ENCODE results near the gene IRX3. TPM values are rescaled to one million over a fixed set of nuclear protein-coding genes. Genes with fewer than 3 reads are reported as not detected.

Gene IRX3
- total RNA-seq, 1 donor from 2014 or later, result 0.43 TPM

DNA sequence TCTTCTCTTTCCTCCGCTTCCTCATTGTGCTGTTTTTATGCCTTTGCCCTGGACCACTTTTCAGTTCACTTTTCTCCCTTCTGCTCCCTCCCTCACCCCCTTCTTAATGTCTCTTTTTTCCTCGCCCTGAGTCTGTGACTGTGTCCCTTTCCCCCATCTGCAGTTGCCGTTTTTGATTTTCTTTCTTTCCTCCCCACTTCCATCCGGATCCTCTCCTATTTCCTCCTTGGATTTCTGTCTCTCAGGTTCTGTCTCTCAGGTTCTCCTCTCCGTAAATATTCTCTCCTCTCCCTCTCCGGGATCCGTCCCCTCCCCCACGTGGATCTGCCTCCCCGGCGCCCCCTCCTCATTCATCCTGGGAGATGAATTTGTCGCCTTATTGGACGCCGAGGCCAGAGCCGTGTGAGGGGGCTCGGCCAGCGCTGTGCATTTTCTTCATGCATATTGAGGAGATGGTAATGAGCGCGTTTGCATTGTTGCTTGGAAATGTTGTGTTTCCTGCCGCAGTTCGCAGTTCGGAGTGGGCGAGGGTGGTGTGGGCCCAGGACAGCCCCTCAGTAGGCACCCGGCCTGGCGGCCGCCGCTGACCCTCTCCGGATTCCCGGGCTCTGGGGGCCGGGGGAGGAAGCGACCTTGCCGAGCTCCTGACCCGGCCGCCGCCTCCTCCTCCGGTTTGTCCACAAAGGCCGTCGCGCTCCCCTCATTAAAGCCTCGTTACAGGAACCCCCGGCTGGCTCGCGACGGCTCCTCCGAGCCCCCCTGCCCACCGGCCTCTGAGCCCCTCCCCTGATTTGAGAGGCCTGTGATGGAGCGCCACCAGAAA, 4.5 kb upstream of the IRX3 start:
- no peak for DNase-seq (ENCODE audit: low spot score)

DNA sequence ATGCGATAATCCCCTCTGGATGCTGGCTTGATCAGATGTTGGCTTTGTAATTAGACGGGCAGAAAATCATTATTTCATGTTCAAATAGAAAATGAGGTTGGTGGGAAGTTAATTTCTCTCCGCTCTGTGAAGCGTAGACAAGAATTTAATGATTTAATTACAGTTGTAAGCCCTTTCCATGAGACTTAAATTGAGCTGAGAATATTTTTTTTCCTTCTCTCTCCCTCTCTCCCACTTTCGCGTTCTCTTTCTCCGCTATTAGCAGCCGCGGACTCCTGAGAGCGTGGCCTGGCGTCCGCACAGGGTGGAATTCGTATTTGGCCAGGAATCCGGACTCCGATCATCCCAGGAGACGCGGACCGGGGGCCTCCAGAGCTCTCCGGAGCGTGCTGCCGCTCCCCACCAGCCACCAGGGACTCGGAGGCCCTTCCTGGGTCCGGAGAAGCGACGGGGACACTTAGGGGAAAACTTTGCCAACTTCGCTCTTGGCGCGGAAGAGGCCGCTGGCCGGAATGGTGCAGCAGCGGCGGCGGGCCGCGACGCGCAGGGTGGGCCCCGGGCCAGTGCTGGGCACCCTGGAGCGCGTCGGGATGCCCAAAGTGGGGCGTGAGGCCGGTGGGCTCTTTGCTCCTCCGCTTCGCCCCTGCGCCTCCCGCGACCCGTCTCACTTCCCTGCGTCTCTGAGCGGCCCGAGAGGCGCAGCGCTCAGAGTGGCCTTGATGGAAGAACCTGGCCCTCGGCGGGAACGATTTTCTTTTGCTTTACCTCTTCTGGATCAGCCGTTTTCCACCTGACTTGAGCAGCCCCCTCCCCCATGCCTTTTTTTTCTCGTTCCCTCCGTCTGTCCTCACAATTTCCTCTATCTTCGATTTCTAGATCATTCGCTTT, 3.6 kb upstream of the IRX3 start:
- no peak for DNase-seq (ENCODE audit: low spot score)

DNA sequence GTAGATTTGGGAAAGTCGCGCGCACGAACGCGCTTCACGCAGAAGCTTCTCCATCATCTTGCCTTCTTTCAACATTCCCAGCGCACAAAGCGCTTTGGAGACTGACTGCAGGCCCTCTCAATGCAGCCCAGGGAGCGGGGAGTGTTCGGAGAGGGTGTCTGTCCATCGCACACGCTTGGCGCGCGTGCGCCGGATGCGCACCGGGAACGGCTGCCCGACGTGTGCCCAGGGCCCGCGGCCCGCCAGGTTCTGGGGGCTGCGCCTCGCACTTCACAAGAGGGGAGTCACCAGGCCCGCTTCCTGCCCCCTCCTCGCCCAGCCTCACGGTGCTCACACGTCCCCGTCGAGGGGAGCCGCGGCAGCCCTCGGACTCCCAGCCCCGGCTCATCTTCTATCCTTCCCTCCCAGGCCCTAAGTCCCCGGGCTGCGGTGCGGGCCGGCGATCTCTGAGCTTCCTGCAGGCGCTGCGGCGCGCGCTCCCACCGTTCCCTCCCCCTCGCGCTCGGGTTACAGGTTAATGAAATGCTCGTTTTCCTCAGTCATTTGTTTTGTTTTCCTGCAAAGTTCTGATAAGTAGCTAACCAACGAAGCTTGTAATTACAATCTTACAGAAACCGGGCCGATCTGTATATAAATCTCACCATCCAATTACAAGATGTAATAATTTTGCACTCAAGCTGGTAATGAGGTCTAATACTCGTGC, 2.8 kb upstream of the IRX3 start:
- no peak for DNase-seq (ENCODE audit: low spot score)

DNA sequence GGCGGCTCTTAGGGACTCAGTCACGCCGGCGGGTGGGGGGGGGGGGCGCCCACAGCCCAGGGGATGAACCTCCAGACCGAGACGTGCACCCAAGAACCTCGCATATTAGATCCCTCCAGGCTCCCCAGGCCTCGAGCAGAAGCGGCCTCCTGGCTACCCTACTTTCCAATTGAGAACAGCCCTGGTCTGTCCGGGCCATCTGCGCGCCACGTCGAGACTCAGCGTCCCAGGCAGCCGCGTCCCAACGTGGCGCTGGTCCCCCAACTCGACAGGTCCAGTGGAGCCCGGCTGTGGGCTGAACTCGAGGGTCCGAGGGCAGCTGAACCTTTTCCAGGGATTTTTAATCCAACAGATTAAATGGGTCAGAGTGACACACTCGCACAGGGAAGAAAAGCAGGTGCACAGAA, 2.3 kb upstream of the IRX3 start:
- no peak for DNase-seq (ENCODE audit: low spot score)

DNA sequence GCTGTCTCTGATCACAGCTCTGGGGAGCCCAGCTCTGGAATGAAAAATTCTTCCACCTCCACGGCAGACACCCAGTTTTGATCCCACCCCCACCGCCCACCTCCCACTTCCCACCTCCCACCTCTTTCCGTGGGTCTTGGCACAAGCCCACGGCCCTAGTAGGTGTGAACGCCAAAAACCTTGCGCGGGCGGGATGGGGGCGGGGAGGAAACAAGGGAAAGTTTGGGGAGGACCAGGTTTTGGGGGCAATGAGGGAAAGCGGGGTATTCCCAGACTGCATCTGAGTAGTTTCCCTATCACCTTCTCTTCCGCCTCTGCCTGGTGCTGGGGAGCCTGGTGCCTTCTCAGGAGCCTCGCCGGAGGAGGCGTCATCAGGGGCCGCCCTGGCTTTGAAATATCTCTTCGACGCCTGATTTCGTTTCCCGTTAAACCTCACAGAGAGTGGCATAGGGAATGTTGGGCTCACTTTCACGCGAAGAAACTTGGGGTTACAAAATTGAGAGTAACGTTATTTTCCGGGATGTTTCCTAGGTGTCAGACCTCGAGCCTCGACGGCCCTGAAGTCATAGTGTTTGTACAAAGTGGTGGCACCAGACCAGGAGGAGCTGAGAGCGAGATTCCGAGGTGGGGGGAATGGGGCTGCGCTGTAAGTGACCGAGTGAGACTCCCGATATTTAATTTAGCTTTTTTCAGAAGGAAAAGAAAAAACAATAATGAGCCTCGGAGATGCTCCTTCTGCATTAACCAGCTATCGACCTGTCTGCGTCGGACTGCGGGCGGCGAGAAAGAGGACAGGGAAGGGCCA, 1.6 kb upstream of the IRX3 start:
- DNase-seq (ENCODE audit: low spot score), result no peak

DNA sequence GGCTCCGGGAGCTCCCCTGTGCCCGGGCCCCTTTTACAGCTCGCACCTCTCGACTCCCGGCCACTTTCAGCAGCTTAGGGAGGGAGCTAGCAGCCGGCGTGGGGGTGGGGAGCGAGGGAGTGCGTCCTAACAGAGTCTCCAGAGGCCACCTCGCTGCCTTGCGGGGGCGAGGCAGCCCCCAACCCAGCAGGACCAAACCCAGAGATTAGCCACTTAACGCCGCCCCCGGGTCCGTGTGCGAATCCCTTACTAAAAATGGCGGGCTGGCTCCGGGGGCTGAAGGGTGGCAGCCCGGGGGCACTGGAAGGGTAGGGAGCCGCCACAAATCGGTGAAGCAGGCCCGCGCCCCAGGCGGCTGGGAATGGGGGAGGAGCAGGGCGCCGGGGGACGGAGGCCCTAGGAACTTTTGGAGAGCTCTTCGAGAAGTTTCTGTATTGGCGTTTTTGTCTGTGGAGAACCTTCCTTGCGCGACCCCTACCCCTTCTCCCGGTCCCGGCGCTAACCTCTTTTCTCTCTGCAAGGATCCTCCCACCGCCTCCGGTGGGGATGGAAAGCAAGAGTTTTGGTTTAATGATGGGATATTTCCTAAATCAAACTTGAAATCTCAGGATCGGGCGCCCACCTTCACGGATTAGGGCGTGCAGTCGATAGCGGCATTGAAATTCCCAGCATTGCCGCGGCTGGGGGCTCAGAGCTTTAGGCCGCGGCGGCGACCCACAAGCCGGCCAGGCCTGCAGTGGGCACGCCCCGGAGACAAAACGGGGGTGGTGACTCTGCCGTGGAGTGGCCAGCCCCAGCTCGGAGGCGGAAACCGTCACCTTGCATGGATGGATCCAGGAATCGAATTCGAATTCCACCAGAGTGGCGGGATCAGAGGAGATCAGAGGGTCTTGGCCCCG, 793 bp upstream of the IRX3 start:
- DNase-seq (ENCODE audit: low spot score), result no peak

DNA sequence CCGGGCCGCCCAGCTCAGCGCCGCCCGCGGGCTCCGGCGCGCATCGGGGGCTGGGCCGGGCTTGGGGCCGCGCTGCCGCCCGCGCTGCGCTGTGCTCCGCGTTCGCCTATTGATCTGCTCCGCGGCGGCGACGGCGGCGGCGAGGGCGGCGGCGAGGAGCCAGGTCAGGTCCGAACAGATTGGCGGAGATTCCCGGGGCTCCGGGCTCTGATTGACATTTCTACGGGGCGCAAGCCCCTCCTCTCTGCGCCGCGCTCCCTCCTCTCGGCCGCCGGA, 559 bp downstream of the IRX3 start:
- DNase-seq (ENCODE audit: low spot score), result no peak

DNA sequence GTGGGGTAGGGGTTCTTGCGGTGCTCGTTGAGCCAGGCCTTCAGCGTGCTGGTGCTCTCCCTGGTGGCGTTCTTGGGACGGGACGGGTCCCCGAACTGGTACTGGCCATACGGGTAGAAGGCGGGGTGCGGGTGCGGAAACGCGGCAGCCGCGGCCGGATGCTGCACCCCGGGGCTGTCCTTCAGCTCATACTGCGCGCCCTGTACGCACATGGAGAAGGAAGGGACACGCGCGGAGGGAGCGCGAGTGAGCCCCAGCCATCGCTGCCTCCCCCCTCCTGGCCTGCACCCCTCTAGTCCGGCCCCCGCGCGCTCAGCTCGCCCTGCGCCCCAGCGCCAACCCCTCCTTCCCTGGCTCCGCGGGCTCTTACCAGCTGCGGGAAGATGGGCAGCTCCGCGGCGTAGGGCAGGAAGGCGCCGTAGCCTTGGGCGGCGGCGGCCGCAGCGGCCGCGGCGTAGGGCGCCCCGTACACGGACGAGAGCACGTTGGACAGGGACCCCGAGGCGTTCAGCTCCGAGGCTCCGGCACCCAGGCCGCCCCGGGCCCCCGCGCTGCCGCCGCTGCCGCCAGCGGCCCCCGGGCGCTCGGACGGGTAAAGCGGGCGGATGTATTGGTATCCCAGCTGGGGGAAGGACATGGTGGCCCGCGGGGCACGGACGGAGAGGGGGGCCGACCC, 1.0 kb downstream of the IRX3 start:
- DNase-seq (ENCODE audit: low spot score), result no peak

DNA sequence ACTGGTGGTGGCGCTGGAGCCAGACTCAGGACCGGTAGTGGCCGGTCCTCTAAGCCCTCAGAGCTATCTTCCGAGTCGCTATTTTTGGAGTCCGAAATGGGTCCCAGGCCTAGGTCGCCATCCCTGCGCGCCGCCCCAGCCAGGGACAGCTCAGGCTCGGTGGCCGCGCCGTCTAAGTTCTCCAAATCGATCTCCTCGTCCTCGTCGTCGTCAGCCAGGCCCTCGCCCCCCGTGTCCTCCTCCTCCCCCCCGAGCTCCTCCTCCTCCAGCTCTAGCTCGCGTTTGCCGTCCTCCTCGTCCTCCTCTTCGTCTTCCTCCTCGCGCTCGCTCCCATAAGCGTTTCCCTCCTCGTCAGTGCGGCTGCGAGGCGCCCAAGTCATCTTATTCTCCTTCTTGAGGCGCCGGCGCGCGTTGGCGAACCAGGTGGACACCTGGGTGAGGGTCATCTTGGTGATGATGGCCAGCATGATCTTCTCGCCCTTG, 1.6 kb downstream of the IRX3 start:
- no peak for DNase-seq (ENCODE audit: low spot score)

DNA sequence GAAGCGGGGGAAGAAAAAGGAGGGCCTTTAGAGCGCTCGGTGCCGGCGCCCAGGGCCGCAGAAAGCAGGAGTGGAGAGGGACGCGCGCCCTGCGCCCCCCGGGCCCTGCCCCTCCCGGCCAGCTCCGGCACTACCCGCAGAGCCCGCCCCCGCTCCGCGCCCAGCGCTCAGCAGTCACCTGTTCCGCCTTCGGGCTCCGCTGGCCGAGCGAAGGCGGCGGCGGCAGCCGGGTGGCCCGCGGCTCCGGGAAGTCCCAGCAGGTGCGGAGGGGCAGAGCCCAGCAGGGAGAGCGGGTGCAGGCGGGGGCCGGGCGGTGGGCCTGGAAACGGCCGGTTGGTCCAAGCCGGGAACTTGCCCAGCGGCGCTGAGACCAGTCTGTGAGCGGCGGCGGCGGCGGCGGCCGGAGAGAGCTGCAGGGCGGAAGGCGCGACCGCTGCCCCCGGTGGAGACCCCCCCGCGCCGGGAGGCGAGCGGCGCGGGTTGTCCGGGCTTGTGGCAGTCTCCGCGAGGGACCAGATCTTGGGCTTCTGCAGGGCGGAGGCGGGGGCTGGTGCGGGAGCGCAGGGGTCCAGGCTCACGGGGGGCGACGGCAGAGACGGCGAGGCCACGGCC, 2.2 kb downstream of the IRX3 start:
- no peak for DNase-seq (ENCODE audit: low spot score)

DNA sequence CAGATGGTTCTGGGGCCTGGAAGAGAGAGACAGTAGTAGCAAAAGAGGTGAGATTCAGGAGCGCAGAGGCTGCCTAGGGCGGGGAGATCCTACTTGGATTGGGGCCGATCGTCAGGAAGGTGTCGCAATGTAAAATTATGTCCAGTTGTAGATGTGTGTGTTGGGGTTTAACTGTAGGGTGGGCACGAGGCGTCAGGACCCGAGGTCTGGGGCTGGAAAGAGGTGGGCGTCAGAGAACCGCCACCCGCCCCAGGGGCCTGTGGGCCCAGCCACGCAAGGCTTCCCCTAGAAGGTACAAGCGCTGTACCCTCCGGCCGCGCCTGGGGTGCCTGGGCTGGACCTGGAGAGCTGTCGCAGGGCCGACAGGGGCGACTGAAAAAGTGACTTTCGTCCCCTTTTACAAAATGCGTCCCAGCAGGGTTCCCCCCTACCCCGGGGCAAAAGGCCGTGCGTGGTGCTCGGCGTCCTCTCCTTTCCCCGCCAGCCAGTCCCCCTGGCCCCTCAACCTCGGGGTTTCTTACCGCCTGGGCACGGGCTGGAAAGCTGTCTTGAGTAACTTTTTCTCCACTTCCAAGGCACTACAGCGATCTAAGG, 2.8 kb downstream of the IRX3 start:
- DNase-seq (ENCODE audit: low spot score), result no peak

DNA sequence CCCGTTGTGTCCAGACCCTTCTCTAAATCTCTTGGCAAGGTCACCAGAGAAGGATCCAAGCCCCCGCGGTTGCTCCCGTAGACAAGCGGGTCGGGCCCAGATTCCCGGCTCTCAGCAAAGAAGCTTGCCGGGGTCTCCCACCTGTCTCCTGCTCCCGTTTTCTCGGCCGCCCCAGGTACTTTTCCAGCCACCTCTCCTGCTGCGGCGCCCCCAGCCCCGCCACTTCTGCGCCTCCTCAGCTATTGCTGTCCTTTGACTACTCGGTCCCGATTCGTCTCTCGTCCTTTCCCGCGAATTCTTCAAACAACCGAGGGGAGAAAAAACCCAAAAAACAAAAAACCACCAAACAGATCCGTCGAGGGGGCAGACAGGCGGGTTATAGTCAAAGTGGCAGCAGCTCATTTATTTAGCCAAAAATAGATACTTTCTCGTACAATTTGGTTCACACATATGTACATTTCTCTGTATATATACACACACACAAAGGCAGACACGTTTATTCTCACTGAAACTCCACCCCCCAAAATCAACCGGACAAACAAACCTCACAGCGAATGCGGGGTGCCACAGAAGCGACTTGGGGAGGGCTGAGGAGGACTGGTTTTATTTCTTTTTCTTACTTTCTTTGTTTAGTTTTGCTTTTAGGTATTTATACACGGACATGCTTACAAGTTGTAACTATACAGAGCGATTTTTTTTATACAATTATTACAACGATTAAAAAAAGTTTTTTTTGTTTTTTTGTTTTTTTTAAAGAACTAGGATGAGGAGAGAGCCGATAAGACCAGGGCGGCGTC, 3.5 kb downstream of the IRX3 start:
- no peak for DNase-seq (ENCODE audit: low spot score)

DNA sequence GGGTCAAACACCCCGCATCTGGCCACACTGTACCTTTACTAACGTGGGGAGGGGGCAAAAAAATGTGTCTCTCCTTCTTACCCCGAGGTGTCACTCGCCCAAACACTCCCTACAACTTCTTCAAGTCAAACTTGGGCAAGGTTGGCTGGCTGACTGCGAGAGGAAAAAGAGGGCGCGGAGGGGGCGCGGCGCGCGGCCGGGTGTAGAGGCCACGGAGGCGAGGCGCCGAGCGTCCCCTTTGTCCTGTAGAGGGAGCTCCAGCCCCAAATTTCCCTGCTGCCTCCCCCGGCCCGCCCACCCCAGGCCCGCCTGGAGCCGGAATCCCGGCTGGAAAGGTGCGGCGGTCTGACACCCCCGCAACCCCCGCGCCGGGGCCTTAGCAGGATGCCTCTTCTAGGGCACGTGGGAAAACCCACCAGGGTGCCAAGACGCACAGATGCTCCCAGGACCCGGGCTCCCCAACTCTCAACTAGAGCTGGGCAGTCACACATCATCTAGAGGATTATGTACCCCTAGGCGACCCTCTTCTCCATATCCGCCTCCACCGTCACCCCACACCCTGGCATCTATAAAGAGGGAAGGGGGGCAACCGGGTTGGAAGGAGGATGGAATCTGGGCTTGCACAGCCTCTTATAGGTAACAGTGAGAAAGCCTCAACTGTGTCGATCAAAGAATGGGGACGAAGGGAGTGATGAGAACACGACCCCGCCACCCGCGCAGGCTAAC, 4.2 kb downstream of the IRX3 start:
- no peak for DNase-seq (ENCODE audit: low spot score)

DNA sequence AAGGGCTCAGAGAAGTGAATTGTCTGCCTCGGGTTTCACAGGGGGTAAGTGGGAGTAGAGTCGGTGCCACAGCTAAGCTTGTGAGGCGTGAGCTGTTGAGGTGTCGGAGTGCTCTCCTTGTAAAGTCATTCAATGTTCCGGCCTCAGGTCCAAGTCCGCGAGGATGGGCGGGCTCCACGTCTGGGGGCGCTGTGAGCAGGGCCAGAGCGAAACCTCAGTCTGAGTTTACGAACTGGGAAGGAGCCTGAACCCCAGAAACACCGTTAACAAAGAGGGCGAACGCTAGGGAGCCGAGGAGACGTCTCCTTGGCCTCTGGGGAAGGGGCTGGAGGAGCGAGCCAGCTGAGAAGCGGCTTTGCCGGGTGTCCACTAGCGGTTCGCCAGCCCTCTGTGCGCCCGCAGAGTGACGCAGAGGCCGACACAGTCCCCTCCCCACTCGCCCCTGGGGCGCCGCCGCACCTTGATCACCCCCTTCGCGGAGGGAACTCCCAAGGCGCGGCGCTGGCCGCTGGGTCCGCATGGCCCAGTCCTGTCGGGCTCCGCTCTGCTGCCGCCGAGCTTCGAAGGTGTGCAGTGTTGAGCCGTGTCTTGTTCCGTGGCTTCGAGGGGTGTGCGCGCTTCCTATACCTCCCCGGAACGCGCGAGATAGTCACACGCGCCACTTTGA, 4.9 kb downstream of the IRX3 start:
- DNase-seq (ENCODE audit: low spot score), result no peak

DNA sequence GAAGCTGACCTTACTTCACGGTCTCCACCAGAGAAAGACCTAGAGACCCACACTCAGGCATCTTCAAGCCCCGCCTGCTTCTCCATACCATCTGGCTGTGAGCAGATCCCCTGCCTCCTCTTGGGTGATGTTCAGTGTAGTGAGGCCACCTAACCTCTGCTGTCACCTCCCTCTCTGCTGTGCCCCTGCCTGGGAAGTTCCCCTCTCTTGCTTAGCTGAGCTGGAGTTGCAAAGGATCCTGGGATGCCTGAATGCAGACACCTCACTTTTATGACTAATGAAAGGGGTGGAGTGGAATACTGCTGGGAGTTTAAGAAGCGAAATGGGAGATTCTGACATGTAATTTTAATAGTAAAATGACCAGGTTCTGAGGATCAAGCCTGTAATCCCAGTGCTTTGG, 5.8 kb downstream of the IRX3 start:
- DNase-seq (ENCODE audit: low spot score), result no peak

DNA sequence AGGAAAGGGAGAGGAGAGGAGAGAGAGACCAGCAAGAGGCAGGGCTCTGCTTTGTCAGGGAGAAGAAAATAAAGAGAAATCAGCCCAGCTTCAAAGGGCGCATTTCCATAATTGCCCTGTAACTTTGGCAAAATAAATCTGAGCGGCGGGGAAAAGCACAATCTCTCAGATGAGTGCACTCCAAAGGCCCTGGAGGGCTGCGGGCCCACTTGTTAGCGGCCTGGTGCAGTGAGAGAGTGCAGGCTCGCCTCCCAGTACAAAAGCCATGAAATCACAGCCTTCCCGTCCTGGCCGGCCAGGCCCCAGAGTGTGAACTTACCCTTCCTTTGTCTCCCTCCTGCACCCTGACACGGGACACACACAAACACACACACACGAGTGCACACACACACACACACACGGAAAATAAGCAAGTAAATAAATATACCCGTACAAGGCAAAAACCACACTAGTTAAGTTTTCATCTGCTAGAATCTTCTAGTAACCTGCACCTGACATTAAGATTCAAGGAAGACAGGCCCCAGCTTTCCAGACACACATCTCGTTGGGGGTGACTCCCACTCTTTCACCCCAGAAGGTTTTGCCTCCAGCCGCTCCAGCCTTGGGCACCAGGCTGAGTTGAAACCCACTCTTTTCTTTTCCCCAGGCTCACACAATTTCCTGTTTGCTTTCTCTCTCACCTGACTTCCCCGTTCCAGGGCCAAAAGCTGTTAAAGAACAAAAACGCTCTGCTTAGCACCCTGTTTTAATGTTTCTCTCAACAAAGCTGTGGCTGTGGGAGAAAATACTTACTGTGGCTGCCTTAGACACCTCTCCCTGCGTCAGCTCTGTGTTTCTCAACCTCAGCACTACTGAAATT, 8.5 kb downstream of the IRX3 start:
- no peak for DNase-seq (ENCODE audit: low spot score)
